HEK293 (cell line): ENCODE measurements around the gene TEX261.

Experiments used
- CTCF ChIA-PET: fragments of 350-600 bp; formaldehyde crosslinking; extraction: SDS; loops from one replicate; lab custom pipeline; 2021; ENCODE audit warnings: antibody characterized with exemption; lab: Yijun Ruan, JAX
- POLR2A ChIA-PET: fragments of 300-600 bp; formaldehyde crosslinking; extraction: SDS; loops from one replicate; lab custom pipeline; 2020; ENCODE audit warnings: antibody characterized with exemption, inconsistent platforms; lab: Yijun Ruan, JAX
- H3K27ac ChIP-seq: fragments of 200-500 bp; sonication (Bioruptor generic); 2 replicates; pipeline ENCODE4 v1.5.1; 2014; ENCODE audit warnings: low read depth, low read length, control low read depth, inconsistent platforms; ENCODE audit errors: extremely low read depth
- H3K36me3 ChIP-seq, 2 experiments: fragments of 200-500 bp in 1 of 2; sonication (Bioruptor generic) in 1 of 2; 1 replicate in 1 of 2; 2 replicates in 1 of 2; pipeline ENCODE4 v1.5.1; 2014 to 2017; ENCODE audit warnings: inconsistent platforms in 2 of 2, low read length in 2 of 2; ENCODE audit not compliant: control insufficient read depth in 2 of 2, insufficient read depth in 1 of 2
- H3K4me1 ChIP-seq: fragments of 200-500 bp; sonication (Bioruptor generic); 2 replicates; pipeline ENCODE4 v1.5.1; 2014; ENCODE audit warnings: mild to moderate bottlenecking, low read length, inconsistent platforms; ENCODE audit not compliant: control insufficient read depth, insufficient read depth
- H3K4me3 ChIP-seq: 2 replicates; pipeline ENCODE4 v1.5.1; 2011; ENCODE audit warnings: low read depth, mild to moderate bottlenecking, control low read depth, low read length, moderate library complexity
- H3K9me3 ChIP-seq: fragments of 200-500 bp; sonication (Bioruptor generic); 2 replicates; pipeline ENCODE4 v1.5.1; 2014; ENCODE audit warnings: low read depth, low read length, inconsistent platforms; ENCODE audit not compliant: control insufficient read depth, insufficient read depth
- FEZF1 ChIP-seq: fragments of 450-650 bp; formaldehyde crosslinking; IDR thresholded peaks from 2 replicates; pipeline ENCODE4 v1.5.1; 2016; ENCODE audit warnings: missing biosample characterization, missing genetic modification characterization
- KLF8 ChIP-seq: fragments of 450-650 bp; formaldehyde crosslinking; IDR thresholded peaks from 2 replicates; pipeline ENCODE4 v1.5.1; 2016; ENCODE audit warnings: missing biosample characterization, missing genetic modification characterization
- MZF1 ChIP-seq: fragments of 450-650 bp; formaldehyde crosslinking; IDR thresholded peaks from 2 replicates; pipeline ENCODE4 v1.5.1; 2017; ENCODE audit warnings: missing biosample characterization, missing genetic modification characterization, borderline replicate concordance
- ZBTB20 ChIP-seq: fragments of 450-650 bp; formaldehyde crosslinking; IDR thresholded peaks from 2 replicates; pipeline ENCODE4 v1.5.1; 2016; ENCODE audit warnings: missing biosample characterization, missing genetic modification characterization
- ZIC2 ChIP-seq: fragments of 450-650 bp; formaldehyde crosslinking; IDR thresholded peaks from 2 replicates; pipeline ENCODE4 v1.5.1; 2016; ENCODE audit warnings: missing biosample characterization, missing genetic modification characterization
- ZNF16 ChIP-seq: fragments of 450-650 bp; formaldehyde crosslinking; IDR thresholded peaks from 2 replicates; pipeline ENCODE4 v1.5.1; 2016; ENCODE audit warnings: low read depth, missing biosample characterization, missing genetic modification characterization
- ZNF19 ChIP-seq: fragments of 450-650 bp; formaldehyde crosslinking; IDR thresholded peaks from 2 replicates; pipeline ENCODE4; 2016; ENCODE audit warnings: missing biosample characterization, missing genetic modification characterization, low read depth
- ZNF335 ChIP-seq: fragments of 450-650 bp; formaldehyde crosslinking; conservative IDR thresholded peaks from 2 replicates; pipeline ENCODE4 v1.5.1; 2016; ENCODE audit warnings: missing biosample characterization, missing genetic modification characterization
- ZNF394 ChIP-seq: fragments of 450-650 bp; formaldehyde crosslinking; IDR thresholded peaks from 2 replicates; pipeline ENCODE4 v1.5.1; 2016; ENCODE audit warnings: missing biosample characterization, missing genetic modification characterization, mild to moderate bottlenecking, moderate library complexity, borderline replicate concordance
- ZNF544 ChIP-seq: fragments of 450-650 bp; formaldehyde crosslinking; IDR thresholded peaks from 2 replicates; pipeline ENCODE4 v1.5.0; 2017; ENCODE audit warnings: missing biosample characterization, missing genetic modification characterization
- ZNF585B ChIP-seq: fragments of 450-650 bp; formaldehyde crosslinking; IDR thresholded peaks from 2 replicates; pipeline ENCODE4 v1.5.1; 2016; ENCODE audit warnings: missing biosample characterization, missing genetic modification characterization
- ZNF777 ChIP-seq: fragments of 450-650 bp; formaldehyde crosslinking; IDR thresholded peaks from 2 replicates; pipeline ENCODE4 v1.5.1; 2017; ENCODE audit warnings: missing biosample characterization, missing genetic modification characterization, borderline replicate concordance
- TF ChIP-seq, protein P1 (sequence below): fragments of 450-650 bp; formaldehyde crosslinking; IDR thresholded peaks from 2 replicates; pipeline ENCODE4 v1.5.1; 2016; ENCODE audit warnings: missing biosample characterization, missing genetic modification characterization
- TF ChIP-seq, protein P2 (sequence below): fragments of 450-650 bp; formaldehyde crosslinking; IDR thresholded peaks from 2 replicates; pipeline ENCODE4 v1.5.1; 2016; ENCODE audit warnings: missing biosample characterization, missing genetic modification characterization
- TF ChIP-seq, protein P3 (sequence below): fragments of 450-650 bp; formaldehyde crosslinking; IDR thresholded peaks from 2 replicates; pipeline ENCODE4 v1.5.1; 2017; ENCODE audit warnings: missing biosample characterization, mild to moderate bottlenecking, missing genetic modification characterization, moderate library complexity

The TEX261 gene

DNA sequence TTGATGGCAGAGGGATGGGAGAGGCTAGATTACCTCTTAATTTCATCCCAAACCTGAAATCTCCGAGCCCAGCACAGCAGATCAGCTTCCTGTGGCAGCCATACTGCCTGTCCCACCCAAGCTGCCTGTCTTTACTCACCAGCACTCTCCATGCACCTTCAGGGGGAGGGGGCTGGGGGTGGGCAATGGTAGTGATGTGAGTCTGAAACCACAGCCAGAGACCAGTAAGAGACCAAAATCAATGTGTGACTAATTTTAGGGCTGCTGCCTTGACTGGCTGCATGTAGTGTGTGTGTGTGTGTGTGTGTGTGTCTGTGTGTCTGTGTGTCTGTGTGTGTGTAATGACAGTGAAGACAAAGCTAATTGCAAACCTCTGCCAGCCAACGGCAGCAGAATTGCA lies 11.7 kb upstream of the TEX261 start:
- TF ChIP-seq ZNF16 (tag by site-specific recombination) (no peak), ZNF19 (tag by site-specific recombination) (no peak)
- TF ChIP-seq, protein P1, sequence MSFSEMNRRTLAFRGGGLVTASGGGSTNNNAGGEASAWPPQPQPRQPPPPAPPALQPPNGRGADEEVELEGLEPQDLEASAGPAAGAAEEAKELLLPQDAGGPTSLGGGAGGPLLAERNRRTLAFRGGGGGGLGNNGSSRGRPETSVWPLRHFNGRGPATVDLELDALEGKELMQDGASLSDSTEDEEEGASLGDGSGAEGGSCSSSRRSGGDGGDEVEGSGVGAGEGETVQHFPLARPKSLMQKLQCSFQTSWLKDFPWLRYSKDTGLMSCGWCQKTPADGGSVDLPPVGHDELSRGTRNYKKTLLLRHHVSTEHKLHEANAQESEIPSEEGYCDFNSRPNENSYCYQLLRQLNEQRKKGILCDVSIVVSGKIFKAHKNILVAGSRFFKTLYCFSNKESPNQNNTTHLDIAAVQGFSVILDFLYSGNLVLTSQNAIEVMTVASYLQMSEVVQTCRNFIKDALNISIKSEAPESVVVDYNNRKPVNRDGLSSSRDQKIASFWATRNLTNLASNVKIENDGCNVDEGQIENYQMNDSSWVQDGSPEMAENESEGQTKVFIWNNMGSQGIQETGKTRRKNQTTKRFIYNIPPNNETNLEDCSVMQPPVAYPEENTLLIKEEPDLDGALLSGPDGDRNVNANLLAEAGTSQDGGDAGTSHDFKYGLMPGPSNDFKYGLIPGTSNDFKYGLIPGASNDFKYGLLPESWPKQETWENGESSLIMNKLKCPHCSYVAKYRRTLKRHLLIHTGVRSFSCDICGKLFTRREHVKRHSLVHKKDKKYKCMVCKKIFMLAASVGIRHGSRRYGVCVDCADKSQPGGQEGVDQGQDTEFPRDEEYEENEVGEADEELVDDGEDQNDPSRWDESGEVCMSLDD (tag by site-specific recombination): no peak
- TF ChIP-seq, all 188 proteins: peak for 0
- Histone ChIP-seq H3K9me3 (no peaks in the 10 kb centered on the region), H3K36me3 (no peaks in the 10 kb centered on the region), H3K4me3 (no peak overlapping the region), H3K4me1 (no peaks in the 10 kb centered on the region), H3K27ac (no peak overlapping the region)
- POLR2A ChIA-PET: no interaction called here
- CTCF ChIA-PET: interaction anchor here (0.7 kb wide), 1 partner anchor 147 kb away, joined by 4 read pairs; no protein-coding TSS in a partner anchor

GRCh38 chr2:71005271-71006202 lies 10.9 kb upstream of the TEX261 start:
- Histone ChIP-seq H3K4me1 (no peaks in the 10 kb centered on the region), H3K36me3 (no peaks in the 10 kb centered on the region), H3K4me3 (no peak overlapping the region), H3K9me3 (no peaks in the 10 kb centered on the region), H3K27ac (no peak overlapping the region)
- POLR2A ChIA-PET: interaction anchor here (1.3 kb wide), 1 partner anchor 62 kb away, joined by 3 read pairs; no protein-coding TSS in a partner anchor
- TF ChIP-seq FEZF1 (tag by site-specific recombination): no peak
- TF ChIP-seq ZNF544: no peak
- TF ChIP-seq ZNF394 (tag by site-specific recombination): no peak
- TF ChIP-seq, protein P2, sequence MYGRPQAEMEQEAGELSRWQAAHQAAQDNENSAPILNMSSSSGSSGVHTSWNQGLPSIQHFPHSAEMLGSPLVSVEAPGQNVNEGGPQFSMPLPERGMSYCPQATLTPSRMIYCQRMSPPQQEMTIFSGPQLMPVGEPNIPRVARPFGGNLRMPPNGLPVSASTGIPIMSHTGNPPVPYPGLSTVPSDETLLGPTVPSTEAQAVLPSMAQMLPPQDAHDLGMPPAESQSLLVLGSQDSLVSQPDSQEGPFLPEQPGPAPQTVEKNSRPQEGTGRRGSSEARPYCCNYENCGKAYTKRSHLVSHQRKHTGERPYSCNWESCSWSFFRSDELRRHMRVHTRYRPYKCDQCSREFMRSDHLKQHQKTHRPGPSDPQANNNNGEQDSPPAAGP (tag by site-specific recombination): no peak
- no peak for TF ChIP-seq ZIC2 (tag by site-specific recombination)
- TF ChIP-seq, protein P3, sequence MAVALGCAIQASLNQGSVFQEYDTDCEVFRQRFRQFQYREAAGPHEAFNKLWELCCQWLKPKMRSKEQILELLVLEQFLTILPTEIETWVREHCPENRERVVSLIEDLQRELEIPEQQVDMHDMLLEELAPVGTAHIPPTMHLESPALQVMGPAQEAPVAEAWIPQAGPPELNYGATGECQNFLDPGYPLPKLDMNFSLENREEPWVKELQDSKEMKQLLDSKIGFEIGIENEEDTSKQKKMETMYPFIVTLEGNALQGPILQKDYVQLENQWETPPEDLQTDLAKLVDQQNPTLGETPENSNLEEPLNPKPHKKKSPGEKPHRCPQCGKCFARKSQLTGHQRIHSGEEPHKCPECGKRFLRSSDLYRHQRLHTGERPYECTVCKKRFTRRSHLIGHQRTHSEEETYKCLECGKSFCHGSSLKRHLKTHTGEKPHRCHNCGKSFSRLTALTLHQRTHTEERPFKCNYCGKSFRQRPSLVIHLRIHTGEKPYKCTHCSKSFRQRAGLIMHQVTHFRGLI (tag by site-specific recombination): no peak
- no peak for TF ChIP-seq ZNF335 (tag by site-specific recombination)
- TF ChIP-seq ZNF585B (tag by site-specific recombination): no peak
- no peak for TF ChIP-seq KLF8 (tag by site-specific recombination)
- TF ChIP-seq ZBTB20 (tag by site-specific recombination): no peak
- TF ChIP-seq MZF1 (tag by site-specific recombination): no peak
- CTCF ChIA-PET: no interaction called here

GRCh38 chr2:71004857-71005256 lies 10.2 kb upstream of the TEX261 start:
- no peaks in the 10 kb centered on the region for H3K9me3 ChIP-seq
- H3K27ac ChIP-seq: no peak overlapping the region
- no peaks in the 10 kb centered on the region for H3K36me3 ChIP-seq
- ChIA-PET POLR2A (interaction anchor here (1.3 kb wide), 1 partner anchor 63 kb away, joined by 3 read pairs; no protein-coding TSS in a partner anchor), CTCF (interaction anchor here (1.0 kb wide), 1 partner anchor 8 kb away, joined by 3 read pairs; no protein-coding TSS in a partner anchor)
- H3K4me3 ChIP-seq: no peak overlapping the region
- TF ChIP-seq ZNF777: no peak
- no peaks in the 10 kb centered on the region for H3K4me1 ChIP-seq
